HG02798 (cell line): ENCODE results near the gene APBA3.

Experiments used
- ATAC-seq: cut with Tn5 transposase; IDR thresholded peaks from one replicate; pipeline ENCODE4 v1.9.1; 2021; ENCODE audit warnings: mild to moderate bottlenecking; ENCODE audit not compliant: unreplicated experiment, poor library complexity

The APBA3 gene

DNA sequence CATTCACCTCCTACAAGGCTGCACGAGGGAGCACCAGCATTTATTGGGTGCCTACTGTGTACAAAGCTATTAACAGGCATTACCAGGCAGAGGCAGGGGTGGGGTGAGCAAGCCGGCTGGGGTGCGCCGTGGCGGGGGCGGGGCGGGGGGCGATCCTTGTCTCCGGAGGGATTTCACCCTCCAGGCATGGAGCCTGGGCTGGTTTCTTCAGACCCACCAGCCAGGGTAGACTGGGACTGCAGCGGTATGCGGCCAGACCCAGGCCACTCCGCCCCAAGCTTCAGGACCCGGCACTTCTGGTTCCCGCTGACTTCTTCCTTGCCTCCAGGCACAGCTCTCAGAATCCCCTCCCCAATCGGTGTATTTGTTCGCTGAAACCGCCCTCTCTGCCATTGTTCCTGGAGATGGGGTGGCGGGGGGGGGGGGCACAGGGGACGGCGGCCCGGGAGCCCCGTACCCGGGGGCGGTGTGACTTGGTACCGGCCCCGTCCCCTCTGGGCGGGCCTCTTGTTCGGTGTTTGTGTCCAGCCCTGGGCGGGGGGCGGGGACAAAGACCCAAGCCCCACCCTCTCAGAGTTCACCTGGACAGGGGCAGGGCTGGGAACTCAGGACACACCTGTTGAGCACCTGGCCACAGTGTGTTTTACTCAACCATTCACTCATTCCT, 38.9 kb downstream of the APBA3 start:
- ATAC-seq: no peak

DNA sequence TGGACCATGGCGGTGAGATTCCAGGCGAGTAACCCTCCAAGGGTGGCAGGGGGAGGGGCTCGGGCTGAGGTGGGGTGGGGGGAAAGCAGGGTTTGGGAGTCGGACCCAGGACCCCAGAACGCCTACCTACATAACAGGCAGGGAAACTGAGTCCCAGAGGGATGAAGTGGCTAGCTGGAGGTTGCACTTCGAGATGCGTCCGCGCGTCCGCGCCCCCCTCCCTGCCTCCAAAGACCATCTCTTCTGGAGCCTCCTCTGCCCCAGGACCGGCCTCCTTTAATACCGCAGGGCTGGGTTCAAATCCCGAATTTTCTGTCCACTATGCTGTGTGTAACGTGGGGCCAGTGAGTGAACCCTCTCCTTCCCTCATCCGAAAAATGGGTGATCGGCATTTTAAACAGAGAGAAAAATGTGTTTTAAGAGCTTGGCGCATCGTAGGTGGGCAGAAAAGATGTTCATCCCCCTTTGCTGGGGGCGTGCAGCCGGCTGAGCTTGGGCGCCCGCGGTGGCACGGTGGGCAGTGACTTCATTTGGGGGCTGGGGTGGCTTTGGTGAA, 39.5 kb downstream of the APBA3 start:
- no peak for ATAC-seq

DNA sequence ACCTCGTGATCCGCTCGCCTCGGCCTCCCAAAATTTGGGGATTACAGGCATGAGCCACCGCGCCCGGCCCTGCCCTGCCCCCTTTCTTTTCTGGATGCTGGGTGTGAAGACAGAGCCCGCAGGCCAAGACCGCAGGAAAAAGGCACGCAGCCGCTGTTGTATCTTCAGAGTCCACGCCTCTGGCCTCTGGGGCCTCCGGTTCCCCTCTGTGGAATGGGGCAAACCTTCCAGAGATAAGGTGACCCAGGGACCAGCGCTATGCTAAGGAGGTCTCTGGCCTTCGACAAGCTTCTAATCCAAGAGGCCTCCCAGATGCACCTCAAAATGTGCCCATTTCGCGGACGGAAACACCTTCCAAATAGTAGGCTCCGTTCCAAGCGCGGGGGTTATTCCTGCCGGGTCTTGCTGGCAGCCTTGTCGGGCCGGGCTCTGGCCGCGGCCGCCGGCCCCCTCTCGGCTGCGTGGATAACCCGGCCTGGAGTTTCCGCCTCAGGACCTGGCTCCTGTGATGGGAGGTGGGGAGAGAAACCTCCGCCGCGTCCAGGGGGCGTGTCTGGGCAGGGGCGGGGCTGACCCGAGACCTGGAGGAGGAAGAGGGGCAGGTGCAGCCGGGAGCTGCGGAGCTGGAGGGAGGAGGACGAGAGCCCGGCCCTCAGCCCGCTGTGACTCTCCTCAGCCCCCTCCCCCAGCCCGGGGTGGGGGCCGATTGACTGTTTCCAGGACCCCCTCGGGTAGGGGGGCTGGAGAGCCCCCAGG, 40.2 kb downstream of the APBA3 start:
- no peak for ATAC-seq

DNA sequence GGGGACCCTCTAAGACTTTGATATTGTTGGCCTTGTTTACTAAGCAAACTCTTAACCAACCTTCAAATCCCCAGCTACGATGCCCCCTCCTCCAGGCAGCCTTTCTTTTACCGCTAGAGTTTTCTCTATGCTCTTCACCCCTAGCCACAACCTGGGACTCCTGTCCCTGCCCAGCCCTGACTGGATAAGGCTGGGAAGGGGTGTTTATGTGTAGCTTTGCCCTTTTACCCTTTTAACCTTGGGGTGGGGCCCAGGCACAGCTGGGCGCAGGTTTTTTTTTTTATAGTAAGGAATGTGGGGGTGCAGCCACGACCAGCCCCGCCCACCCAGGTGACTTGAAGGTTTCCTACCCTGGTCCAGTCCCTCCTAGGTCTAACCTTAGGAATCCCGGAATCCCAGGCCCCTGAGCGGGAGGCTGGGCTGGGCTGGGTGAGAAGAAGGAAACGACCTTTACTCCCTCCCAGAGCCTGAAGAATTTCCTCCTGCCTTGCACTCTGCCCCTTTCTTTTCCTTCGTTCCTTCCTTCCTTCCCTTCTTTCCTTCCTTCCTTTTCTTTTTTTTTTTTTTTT, 41.1 kb downstream of the APBA3 start:
- no peak for ATAC-seq

DNA sequence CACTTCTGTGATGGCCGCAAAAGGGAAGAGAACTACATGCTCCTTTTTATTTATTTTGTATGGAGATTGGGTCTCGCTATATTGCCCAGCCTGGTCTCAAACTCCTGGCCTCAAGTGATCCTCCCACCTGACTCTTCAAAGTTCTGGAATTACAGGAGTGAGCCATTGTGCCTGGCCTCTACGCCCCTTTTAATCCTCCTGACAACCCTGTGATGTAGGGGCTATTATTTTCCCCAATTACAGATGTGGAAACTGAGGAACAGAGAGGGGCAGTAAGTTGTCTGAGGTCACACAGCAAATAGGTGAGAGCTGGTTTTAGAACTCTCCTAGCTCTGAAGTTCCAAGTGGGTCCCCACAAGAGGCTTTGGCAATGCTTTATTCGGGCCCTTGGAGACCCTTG, 41.6 kb downstream of the APBA3 start:
- no peak for ATAC-seq

DNA sequence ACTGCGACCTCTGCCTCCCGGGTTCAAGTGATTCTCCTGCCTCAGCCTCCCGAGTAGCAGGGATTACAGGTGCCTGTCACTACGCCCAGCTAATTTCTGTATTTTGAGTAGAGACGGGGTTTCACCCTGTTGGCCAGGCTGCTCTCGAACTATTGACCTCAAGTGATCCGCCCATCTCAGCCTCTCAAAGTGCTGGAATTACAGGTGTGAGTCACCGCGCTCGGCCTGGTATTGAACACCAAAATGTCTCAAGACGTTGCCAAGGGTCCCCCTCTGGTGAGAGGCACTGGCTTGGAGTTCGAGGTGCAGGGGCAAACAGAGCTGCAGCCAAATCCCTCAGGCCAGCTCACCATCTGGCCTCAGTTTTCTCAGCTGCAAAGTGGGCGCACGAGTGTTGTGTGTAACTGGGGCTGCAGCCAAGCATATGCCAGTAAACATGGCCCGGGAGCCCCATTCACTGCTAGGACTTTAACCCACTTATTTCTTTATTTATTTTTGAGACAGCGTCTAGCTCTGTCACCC, 45.3 kb downstream of the APBA3 start:
- no peak for ATAC-seq

DNA sequence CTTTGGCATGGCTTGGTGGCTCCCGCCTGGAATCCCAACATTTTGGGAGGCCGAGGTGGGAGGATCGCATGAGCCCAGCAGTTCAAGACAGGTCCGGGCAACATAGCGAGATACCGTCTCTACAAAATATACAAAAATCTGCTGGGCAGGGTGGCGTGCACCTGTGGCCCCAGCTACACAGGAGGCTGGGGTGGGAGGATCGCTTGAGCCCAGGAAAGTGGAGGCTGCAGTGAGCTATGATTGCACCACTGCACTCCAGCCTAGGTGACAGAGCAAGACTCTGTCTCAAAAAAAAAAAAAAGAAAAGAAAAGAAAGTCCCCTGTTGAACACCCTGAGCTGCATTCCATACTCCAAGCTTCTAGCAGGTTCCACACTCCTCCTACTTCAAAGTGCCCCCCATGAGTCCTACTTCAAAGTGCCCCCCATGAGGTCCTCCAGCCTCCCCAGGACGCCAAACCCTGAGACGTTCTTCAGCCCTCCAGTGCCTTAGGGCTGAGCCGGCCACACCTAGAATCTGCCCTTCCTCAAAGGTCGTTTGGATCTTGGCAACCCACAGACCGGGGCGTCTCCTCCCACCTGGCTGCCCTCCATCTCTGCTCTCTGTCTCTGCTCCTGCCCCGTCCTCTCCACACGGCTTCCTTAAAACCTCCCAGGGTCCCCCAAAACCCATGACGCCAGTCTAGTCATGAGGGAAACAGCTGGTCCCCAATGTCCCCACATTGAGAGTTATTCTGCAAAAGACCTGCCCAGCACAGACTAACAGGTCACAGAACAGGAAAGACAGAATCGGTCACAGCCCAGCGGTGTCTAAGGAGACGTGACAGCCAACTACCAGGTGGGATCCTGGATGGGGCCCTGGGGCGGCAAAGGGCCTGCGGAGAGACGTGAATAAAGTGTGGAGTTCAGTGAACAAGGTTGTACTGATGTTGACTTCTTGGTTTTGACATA, 48.6 kb downstream of the APBA3 start:
- ATAC-seq: no peak

DNA sequence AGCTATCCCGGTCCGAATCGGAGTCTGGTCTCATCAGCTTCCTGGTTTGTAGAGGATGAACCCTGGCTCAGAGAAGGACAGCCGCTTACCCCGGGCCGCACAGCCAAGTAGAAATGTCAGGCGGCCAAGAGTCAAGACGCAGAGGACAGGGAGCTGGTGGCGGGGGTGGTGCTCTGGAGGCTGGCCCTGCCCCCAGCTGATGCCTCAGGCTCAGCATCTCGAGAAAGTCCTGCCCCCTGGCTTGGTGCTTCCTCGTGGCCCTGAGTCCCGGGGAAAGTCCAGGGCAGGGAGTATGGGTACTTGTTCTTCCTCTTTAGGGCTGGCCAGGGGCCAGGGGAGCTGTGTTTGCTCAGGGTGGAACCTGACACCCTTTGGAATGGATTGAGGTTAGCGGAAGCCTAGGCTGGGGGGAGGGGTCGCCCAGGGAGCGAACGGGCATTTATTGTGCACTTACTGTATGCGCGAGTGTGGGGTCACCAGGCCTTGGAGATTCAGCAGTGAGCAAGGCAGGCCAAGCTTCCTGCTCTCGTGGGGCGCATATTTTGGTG, 51.2 kb downstream of the APBA3 start:
- no peak for ATAC-seq

DNA sequence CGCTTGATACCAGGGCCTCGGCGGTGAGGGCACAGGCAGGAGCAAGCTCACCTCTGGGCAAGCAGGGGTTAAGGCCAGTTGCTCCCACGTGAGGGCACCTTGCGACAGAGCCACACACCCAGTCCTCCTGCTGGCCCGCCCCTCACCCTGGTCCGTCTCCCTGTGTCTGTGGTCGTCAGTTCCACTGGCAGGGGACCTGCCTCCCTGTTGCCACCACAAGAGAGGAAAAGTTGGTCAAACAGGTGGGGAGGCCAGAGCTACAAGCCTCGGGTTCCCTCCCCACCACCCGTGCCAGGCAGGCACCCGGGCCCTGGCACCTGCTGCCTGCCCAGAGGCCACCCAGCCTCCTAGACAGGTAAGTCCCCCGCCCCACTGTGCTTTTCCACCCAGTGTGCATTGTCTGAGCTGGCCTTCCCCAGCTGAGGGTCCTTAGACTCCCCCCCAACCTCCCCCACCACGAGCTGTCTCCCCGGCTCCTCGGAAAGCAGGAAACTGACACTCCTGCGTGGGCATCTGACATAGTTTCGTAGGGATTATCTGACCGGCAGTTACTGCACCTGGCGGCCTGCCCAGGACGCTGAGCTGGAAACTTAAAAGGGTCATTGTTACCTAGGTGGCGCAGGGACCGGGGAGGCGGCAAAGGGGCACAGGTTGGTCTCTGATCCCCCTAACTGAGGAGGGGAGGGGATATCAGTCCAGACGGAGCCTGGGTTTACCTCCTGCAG, 53.1 kb downstream of the APBA3 start, which contains the start of gene TJP3:
TSS of gene TJP3 (plus strand) at position 178 of the 725 bp plus-strand sequence. CDS start 20,049 bp downstream, outside the sequence.
- ATAC-seq: no peak

DNA sequence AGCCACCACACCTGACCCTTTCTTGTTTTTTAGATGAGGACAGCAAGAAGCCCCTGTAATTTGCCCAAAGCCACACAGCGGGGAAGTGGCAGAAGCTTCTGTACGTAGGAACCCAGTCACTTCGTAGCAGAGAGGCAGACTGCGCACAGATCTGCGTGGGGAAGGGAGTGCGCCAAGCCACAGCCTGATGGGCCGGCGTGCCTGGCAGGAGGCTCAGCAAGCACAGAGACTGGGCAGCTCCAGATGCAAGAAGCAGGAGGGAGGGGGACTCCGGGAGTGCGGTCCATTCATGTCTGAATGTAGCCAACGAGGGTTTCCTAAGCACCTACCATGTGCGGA, 53.7 kb downstream of the APBA3 start:
- no peak for ATAC-seq

DNA sequence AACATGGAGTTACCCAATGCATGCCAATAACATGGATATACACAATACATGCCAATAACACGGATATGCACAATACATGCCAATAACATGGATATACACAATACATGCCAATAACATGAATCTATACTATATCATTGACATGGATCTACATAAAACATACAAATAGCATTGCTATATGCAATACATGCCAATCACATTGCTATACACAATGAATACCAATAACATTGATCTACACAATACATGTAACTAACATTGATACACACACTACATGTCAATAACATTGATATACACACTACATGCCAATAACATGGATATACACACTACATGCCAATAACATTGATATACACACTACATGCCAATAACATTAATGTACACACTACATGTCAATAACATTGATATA, 60.3 kb downstream of the APBA3 start:
- ATAC-seq: no peak
